Esophagus muscularis mucosa (tissue), 4 donors: Measurements from ENCODE around the gene PTTG1. TPM values are rescaled to one million over a fixed set of nuclear protein-coding genes. Genes with fewer than 3 reads are reported as not detected.

Source experiments
- DNase-seq: peaks from one replicate; pipeline ENCODE4 v3.0.0-alpha.2; 2017; ENCODE audit errors: extremely low spot score
- H3K27ac ChIP-seq, 4 donors: fragments of 200-600 bp; sonication (generic); replicated peaks in 1 of 4; 1 replicate in 3 of 4; 2 replicates in 1 of 4; pipeline ENCODE4 v1.5.1; 2016 to 2019; ENCODE audit warnings: mild to moderate bottlenecking in 1 of 4
- H3K27me3 ChIP-seq, 4 donors: fragments of 200-600 bp; sonication (generic); one replicate each; pipeline versions ENCODE4 v1.5.1 to v1.6.0; 2016 to 2019
- H3K36me3 ChIP-seq, 4 donors: fragments of 200-600 bp; sonication (generic); one replicate each; pipeline ENCODE4 v1.5.1; 2016 to 2019
- H3K4me1 ChIP-seq, 4 donors: fragments of 200-600 bp; sonication (generic); one replicate each; pipeline ENCODE4 v1.5.1; 2016 to 2019
- H3K4me3 ChIP-seq, 4 donors: fragments of 200-600 bp; sonication (generic); 1 replicate in 2 of 4; 2 replicates in 2 of 4; pipeline ENCODE4 v1.5.1; 2016 to 2019; ENCODE audit warnings: mild to moderate bottlenecking in 4 of 4, moderate library complexity in 1 of 4
- H3K9me3 ChIP-seq, 4 donors: fragments of 200-600 bp; sonication (generic); 1 replicate in 3 of 4; 2 replicates in 1 of 4; pipeline ENCODE4 v1.5.1; 2016 to 2019
- EP300 ChIP-seq: sonication (generic); formaldehyde crosslinking; IDR thresholded peaks from one replicate; pipeline ENCODE4 v1.6.1; 2017; ENCODE audit warnings: antibody characterized with exemption
- POLR2A ChIP-seq: fragments of 450-650 bp; IDR thresholded peaks from one replicate; pipeline ENCODE4 v1.6.1; 2017; ENCODE audit warnings: antibody characterized with exemption, moderate library complexity, mild to moderate bottlenecking, low read depth
- POLR2AphosphoS5 ChIP-seq, 2 donors: sonication (generic); formaldehyde crosslinking; IDR thresholded peaks; one replicate each; pipeline ENCODE4 v1.6.1; 2017; ENCODE audit warnings: antibody characterized with exemption in 2 of 2
- WGBS: methylation state at CpG from one replicate; pipeline ENCODE4 v1.1.5; 2018; 5-methylcytosine and 5-hydroxymethylcytosine counted together
- intact Hi-C: fragments of 100-400 bp; cut with DNase I; formaldehyde crosslinking; loops from one replicate; pipeline ENCODE4 v1.15.1; 2023
- total RNA-seq, 4 donors: library from RNA; depleted of rRNA; stranded (reverse); fragments of >200 nt; gene quantifications; one replicate each; pipeline versions ENCODE4 v1.1.0 to v1.2.1, GENCODE V29; 2016
- TF ChIP-seq, protein P1 (sequence below), 3 experiments: fragments of 200-600 bp in 2 of 3; fragments of 450-650 bp in 1 of 3; sonication (generic) in 2 of 3; IDR thresholded peaks; one replicate each; pipeline ENCODE4 v1.5.1; 2017 to 2019; ENCODE audit warnings: antibody characterized with exemption in 3 of 3, mild to moderate bottlenecking in 2 of 3, moderate library complexity in 1 of 3

Gene PTTG1
- 1 to 10 TPM in 3 of 4 donors, not detected in 1; 2.6 to 6.3 (median 5.5) TPM for total RNA-seq

DNA sequence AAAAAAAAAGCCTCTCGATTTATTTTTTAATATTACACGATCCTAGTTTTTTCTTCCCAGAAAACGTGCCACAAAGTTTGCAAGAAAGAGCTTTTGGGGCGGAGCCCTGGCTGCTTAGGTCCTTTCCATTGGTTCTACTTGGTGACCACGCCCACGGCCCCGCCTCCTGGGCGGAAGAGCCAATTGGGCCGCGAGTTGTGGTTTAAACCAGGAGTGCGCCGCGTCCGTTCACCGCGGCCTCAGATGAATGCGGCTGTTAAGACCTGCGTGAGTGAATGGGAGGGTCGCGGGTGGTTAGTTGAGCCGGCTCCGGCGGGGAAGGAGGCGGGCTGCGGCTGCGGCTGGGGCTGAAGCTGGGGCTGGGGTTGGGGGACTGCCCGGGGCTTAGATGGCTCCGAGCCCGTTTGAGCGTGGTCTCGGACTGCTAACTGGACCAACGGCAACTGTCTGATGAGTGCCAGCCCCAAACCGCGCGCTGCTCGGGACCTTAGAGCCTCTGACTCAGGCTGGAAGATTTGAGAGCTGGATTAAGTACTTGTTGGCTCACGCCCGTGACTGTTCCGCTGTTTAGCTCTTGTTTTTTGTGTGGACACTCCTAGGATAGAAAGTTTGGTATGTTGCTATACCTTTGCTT lies at the start of gene PTTG1:
TSS of gene PTTG1 (plus strand) at position 231 of the 634 bp plus-strand sequence. CDS start 458 bp downstream, outside the sequence.
- WGBS, result under 1% methylated on average over 31 of the region's 39 CpGs
- TF ChIP-seq POLR2A (no peak), EP300 (no peak), POLR2AphosphoS5 (IDR thresholded peaks at IDR 0.05) (peak in 1 of 2 donors; percentile 83)
- TF ChIP-seq, protein P1, sequence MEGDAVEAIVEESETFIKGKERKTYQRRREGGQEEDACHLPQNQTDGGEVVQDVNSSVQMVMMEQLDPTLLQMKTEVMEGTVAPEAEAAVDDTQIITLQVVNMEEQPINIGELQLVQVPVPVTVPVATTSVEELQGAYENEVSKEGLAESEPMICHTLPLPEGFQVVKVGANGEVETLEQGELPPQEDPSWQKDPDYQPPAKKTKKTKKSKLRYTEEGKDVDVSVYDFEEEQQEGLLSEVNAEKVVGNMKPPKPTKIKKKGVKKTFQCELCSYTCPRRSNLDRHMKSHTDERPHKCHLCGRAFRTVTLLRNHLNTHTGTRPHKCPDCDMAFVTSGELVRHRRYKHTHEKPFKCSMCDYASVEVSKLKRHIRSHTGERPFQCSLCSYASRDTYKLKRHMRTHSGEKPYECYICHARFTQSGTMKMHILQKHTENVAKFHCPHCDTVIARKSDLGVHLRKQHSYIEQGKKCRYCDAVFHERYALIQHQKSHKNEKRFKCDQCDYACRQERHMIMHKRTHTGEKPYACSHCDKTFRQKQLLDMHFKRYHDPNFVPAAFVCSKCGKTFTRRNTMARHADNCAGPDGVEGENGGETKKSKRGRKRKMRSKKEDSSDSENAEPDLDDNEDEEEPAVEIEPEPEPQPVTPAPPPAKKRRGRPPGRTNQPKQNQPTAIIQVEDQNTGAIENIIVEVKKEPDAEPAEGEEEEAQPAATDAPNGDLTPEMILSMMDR (IDR thresholded peaks at IDR 0.05), result no peak
- DNase-seq, result peak; percentile 99
- H3K27me3 ChIP-seq, result no peaks in the 10 kb centered on the region
- peaks cover 21 to 38% (median 34%) of the 10 kb centered on the region in 4 donors for H3K4me1 ChIP-seq
- H3K9me3 ChIP-seq, result no peaks in the 10 kb centered on the region
- H3K4me3 ChIP-seq, result peak within 1 kb of the TSS; percentile 61 to 84 (median 70)
- peak within 1 kb of the TSS; percentile 70 to 85 (median 80) for H3K27ac ChIP-seq
- H3K36me3 ChIP-seq, result no peaks in the 10 kb centered on the region
- intact Hi-C loops, result no loop called here

DNA sequence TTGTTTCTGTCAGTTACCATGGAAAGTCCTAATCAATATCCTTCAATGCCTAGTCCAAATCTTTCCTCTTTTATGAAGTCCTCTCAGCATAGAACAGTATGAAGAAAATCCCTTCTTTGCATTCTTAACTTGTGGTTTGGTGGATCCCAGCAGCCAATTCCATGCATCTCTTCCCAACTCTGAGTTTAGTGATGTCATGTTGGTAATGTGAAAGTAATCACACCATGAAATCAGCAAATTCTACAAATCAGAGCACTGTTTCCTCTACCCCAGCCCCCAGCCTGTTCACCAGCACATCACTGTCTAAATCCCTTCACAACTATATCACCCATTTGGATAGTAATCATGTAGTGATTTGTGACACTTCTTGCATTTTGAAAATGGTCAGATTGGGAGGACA lies 46.5 kb upstream of the PTTG1 start:
- Histone ChIP-seq H3K27me3 (no peaks in the 10 kb centered on the region), H3K36me3 (no peaks in the 10 kb centered on the region), H3K4me1 (peaks cover 6 to 16% (median 12%) of the 10 kb centered on the region in 4 donors), H3K27ac (no peak overlapping the region), H3K9me3 (no peaks in the 10 kb centered on the region), H3K4me3 (no peak overlapping the region)
- intact Hi-C loops, result no loop called here
- DNase-seq, result no peak
- TF ChIP-seq POLR2AphosphoS5 (IDR thresholded peaks at IDR 0.05), result no peak
- no peak for TF ChIP-seq EP300
- TF ChIP-seq, protein P1 (IDR thresholded peaks at IDR 0.05), result no peak
- TF ChIP-seq POLR2A, result no peak

DNA sequence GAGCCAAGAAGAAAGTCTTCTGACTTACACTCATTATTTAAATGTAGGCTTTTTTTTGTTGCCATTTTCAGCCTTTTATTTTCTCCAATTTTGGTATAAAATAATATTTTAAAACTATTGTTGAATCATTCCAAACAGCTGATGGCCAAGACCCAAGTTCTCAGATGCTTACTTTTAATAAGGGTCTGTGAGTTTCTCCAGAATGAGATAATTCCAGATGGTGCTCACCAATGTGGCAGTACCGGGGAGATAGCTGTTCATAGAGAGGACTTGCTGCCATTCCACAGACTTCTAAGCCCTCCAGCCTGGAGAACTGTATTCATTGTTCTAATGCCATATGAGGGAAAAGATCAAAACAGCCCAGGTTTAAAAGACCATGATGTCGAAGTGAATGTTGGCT lies 46.0 kb upstream of the PTTG1 start:
- H3K27me3 ChIP-seq, result no peaks in the 10 kb centered on the region
- no peak overlapping the region for H3K4me3 ChIP-seq
- no peaks in the 10 kb centered on the region for H3K9me3 ChIP-seq
- intact Hi-C loops, result no loop called here
- DNase-seq, result peak; percentile 74
- 53% methylated on average over 2 of the region's 2 CpGs for WGBS
- no peak for TF ChIP-seq POLR2AphosphoS5 (IDR thresholded peaks at IDR 0.05)
- TF ChIP-seq, protein P1 (IDR thresholded peaks at IDR 0.05), result no peak
- TF ChIP-seq EP300, result no peak
- TF ChIP-seq POLR2A, result no peak
- peaks cover 3 to 13% (median 6%) of the 10 kb centered on the region in 4 donors for H3K4me1 ChIP-seq
- H3K27ac ChIP-seq, result no peak overlapping the region
- no peaks in the 10 kb centered on the region for H3K36me3 ChIP-seq

DNA sequence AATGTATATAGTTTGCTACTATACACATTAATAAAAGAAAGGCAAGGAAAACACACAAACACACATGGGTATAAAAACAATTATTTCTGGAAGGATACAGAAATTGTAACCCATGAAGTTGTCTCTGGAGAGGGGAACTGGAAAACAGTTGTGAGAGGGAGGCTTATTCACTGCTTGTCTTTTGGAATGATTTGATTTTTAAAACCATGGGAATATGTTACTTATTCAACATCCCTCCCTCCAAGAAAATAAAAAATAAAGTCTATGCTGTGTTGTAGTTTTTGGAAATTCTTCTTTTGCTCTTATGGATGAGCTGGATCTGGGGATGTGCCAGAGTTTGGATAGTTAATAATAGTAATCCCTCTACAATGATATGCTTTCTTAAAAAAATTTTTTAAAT lies 45.2 kb upstream of the PTTG1 start:
- no peaks in the 10 kb centered on the region for H3K9me3 ChIP-seq
- no peak overlapping the region for H3K4me3 ChIP-seq
- intact Hi-C loops, result no loop called here
- H3K4me1 ChIP-seq, result peaks cover 0 to 11% (median 4%) of the 10 kb centered on the region in 4 donors
- H3K36me3 ChIP-seq, result no peaks in the 10 kb centered on the region
- no peak for TF ChIP-seq POLR2AphosphoS5 (IDR thresholded peaks at IDR 0.05)
- DNase-seq, result no peak
- no peaks in the 10 kb centered on the region for H3K27me3 ChIP-seq
- no peak overlapping the region for H3K27ac ChIP-seq

DNA sequence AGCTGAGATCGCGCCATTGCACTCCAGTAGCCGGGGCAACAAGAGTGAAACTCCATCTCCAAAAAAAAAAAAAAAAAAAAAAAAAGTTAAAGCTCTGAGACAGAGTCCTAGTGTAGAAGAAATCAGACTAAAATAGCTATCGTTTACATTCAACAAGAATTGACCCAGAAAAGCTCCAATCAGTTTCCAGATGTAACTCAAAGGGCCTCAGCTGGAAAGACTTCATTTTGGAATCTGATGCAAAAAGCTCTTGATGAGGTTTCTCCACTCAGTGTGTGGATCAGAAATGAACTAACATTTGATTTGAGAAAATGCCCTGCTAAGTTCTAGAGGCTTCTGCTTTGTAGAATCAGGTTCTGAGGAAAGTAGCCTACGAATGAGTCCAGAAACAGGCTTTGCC lies 44.0 kb upstream of the PTTG1 start:
- DNase-seq, result no peak
- WGBS, result 77% methylated on average over 5 of the region's 5 CpGs
- Histone ChIP-seq H3K9me3 (no peaks in the 10 kb centered on the region), H3K27ac (no peak overlapping the region), H3K27me3 (no peaks in the 10 kb centered on the region), H3K36me3 (no peaks in the 10 kb centered on the region), H3K4me1 (peaks cover 0 to 11% (median 4%) of the 10 kb centered on the region in 4 donors), H3K4me3 (no peak overlapping the region)
- intact Hi-C loops, result no loop called here
- TF ChIP-seq POLR2AphosphoS5 (IDR thresholded peaks at IDR 0.05) (no peak), EP300 (no peak), POLR2A (no peak)
- TF ChIP-seq, protein P1 (IDR thresholded peaks at IDR 0.05), result no peak
